Mesendoderm (in vitro differentiated cells): Measurements from ENCODE around the gene EIF4G1.
A peak's percentile ranks its signal among the peaks of the same experiment; 100 is the strongest.

Experiments
- DNase-seq: peaks from one replicate; pipeline ENCODE4 v3.0.0; 2013
- H2AK5ac ChIP-seq: 2 replicates; pipeline ENCODE4 v1.6.1; 2013; ENCODE audit warnings: low read length, inconsistent platforms
- H2BK120ac ChIP-seq: 2 replicates; pipeline ENCODE4 v1.6.1; 2013; ENCODE audit warnings: low read depth, mild to moderate bottlenecking, low read length, moderate library complexity, mixed read lengths
- H2BK15ac ChIP-seq: replicated peaks from 2 replicates; pipeline ENCODE4 v1.6.1; 2013; ENCODE audit warnings: low read depth, mild to moderate bottlenecking, moderate library complexity
- H2BK5ac ChIP-seq: 2 replicates; pipeline ENCODE4 v1.6.1; 2013; ENCODE audit warnings: low read length, inconsistent platforms
- H3K18ac ChIP-seq: 2 replicates; pipeline ENCODE4 v1.6.1; 2013; ENCODE audit warnings: mild to moderate bottlenecking, low read length, mixed read lengths
- H3K23ac ChIP-seq: one replicate; pipeline ENCODE4 v1.6.1; 2013; ENCODE audit warnings: low read length
- H3K27ac ChIP-seq: 2 replicates; pipeline ENCODE4 v1.5.1; 2013; ENCODE audit warnings: low read depth, mild to moderate bottlenecking, inconsistent platforms, low read length, moderate library complexity
- H3K27me3 ChIP-seq: 2 replicates; pipeline ENCODE4 v1.6.1; 2013; ENCODE audit warnings: low read length, control low read depth, mild to moderate bottlenecking, inconsistent platforms; ENCODE audit not compliant: insufficient read depth, poor library complexity
- H3K36me3 ChIP-seq: 2 replicates; pipeline ENCODE4 v1.6.1; 2013; ENCODE audit warnings: low read length, inconsistent platforms; ENCODE audit not compliant: control insufficient read depth, insufficient read depth
- H3K4ac ChIP-seq: one replicate; pipeline ENCODE4 v1.6.1; 2013; ENCODE audit warnings: low read depth, mild to moderate bottlenecking, low read length, moderate library complexity
- H3K4me1 ChIP-seq: 2 replicates; pipeline ENCODE4 v1.6.1; 2013; ENCODE audit warnings: low read depth, low read length, inconsistent platforms; ENCODE audit not compliant: control insufficient read depth
- H3K4me2 ChIP-seq: 2 replicates; pipeline ENCODE4 v1.6.1; 2013; ENCODE audit warnings: low read length
- H3K4me3 ChIP-seq: 2 replicates; pipeline ENCODE4 v1.5.1; 2013; ENCODE audit warnings: mild to moderate bottlenecking, low read length
- H3K56ac ChIP-seq: one replicate; pipeline ENCODE4 v1.6.1; 2013; ENCODE audit warnings: low read length
- H3K79me1 ChIP-seq: 2 replicates; pipeline ENCODE4 v1.6.1; 2013; ENCODE audit warnings: low read length, inconsistent platforms
- H3K79me2 ChIP-seq: 2 replicates; pipeline ENCODE4 v1.6.1; 2013; ENCODE audit warnings: mild to moderate bottlenecking, low read length; ENCODE audit not compliant: control insufficient read depth, insufficient read depth
- H3K9ac ChIP-seq: 2 replicates; pipeline ENCODE4 v1.6.1; 2013; ENCODE audit warnings: low read length, inconsistent platforms
- H4K5ac ChIP-seq: one replicate; pipeline ENCODE4 v1.6.1; 2013; ENCODE audit warnings: low read length
- H4K8ac ChIP-seq: one replicate; pipeline ENCODE4 v1.6.1; 2013; ENCODE audit warnings: low read depth, mild to moderate bottlenecking, control low read depth, low read length, moderate library complexity
- WGBS: extraction: QIAGEN DNeasy Blood & Tissue Kit; methylation state at CpG from one replicate; pipeline ENCODE4 v1.1.7; 2013; ENCODE audit warnings: low lambda C conversion rate, missing lambda C conversion rate; ENCODE audit not compliant: insufficient coverage; ENCODE audit errors: extremely low coverage; 5-methylcytosine and 5-hydroxymethylcytosine counted together

The EIF4G1 gene

GRCh38 chr3:184381261-184382224, 67.1 kb downstream of the EIF4G1 start:
- Histone ChIP-seq H4K8ac (no peak overlapping the region), H2BK15ac (no peak overlapping the region), H3K27me3 (peaks cover 8% of the 10 kb centered on the region), H3K4me2 (peak overlapping the region; percentile 92), H2BK5ac (no peak overlapping the region), H3K79me1 (no peaks in the 10 kb centered on the region), H2AK5ac (no peak overlapping the region), H3K79me2 (no peaks in the 10 kb centered on the region), H4K5ac (no peak overlapping the region), H3K9ac (peak overlapping the region; percentile 34), H3K36me3 (no peaks in the 10 kb centered on the region), H3K4ac (no peak overlapping the region), H2BK120ac (no peak overlapping the region), H3K27ac (no peak overlapping the region), H3K23ac (peak overlapping the region; percentile 66), H3K4me3 (no peak overlapping the region), H3K18ac (no peak overlapping the region), H3K4me1 (peaks cover 7% of the 10 kb centered on the region), H3K56ac (peak overlapping the region; percentile 49)
- peak; percentile 80 for DNase-seq
- no CpG with 5 or more reads among the region's 55 CpGs for WGBS

- no peak overlapping the region for H3K56ac ChIP-seq
- no CpG with 5 or more reads among the region's 16 CpGs for WGBS
- H3K27ac ChIP-seq: no peak overlapping the region
- DNase-seq: no peak
- H3K79me1 ChIP-seq: no peaks in the 10 kb centered on the region
- H3K4me1 ChIP-seq: peaks cover 7% of the 10 kb centered on the region
- H3K4me2 ChIP-seq: no peak overlapping the region
- no peak overlapping the region for H2BK5ac ChIP-seq
- H3K27me3 ChIP-seq: peaks cover 8% of the 10 kb centered on the region
- H4K8ac ChIP-seq: no peak overlapping the region
- no peak overlapping the region for H3K18ac ChIP-seq
- H2BK120ac ChIP-seq: no peak overlapping the region
- no peak overlapping the region for H4K5ac ChIP-seq
- no peak overlapping the region for H2BK15ac ChIP-seq
- H3K9ac ChIP-seq: no peak overlapping the region
- H3K4ac ChIP-seq: no peak overlapping the region
- no peaks in the 10 kb centered on the region for H3K79me2 ChIP-seq
- H3K23ac ChIP-seq: no peak overlapping the region
- no peak overlapping the region for H2AK5ac ChIP-seq
- no peak overlapping the region for H3K4me3 ChIP-seq
- no peaks in the 10 kb centered on the region for H3K36me3 ChIP-seq
Measured at GRCh38 chr3:184382326-184383032, 68.1 kb downstream of the EIF4G1 start.

GRCh38 chr3:184383033-184383740, 68.8 kb downstream of the EIF4G1 start:
- H3K79me1 ChIP-seq: no peaks in the 10 kb centered on the region
- H3K27ac ChIP-seq: no peak overlapping the region
- H2BK120ac ChIP-seq: no peak overlapping the region
- peaks cover 8% of the 10 kb centered on the region for H3K27me3 ChIP-seq
- peaks cover 7% of the 10 kb centered on the region for H3K4me1 ChIP-seq
- no peaks in the 10 kb centered on the region for H3K36me3 ChIP-seq
- H3K9ac ChIP-seq: no peak overlapping the region
- no peak overlapping the region for H3K4me2 ChIP-seq
- H2BK15ac ChIP-seq: no peak overlapping the region
- H3K79me2 ChIP-seq: no peaks in the 10 kb centered on the region
- H3K18ac ChIP-seq: no peak overlapping the region
- no peak overlapping the region for H3K4ac ChIP-seq
- H4K8ac ChIP-seq: no peak overlapping the region
- no peak overlapping the region for H3K56ac ChIP-seq
- WGBS: no CpG with 5 or more reads among the region's 15 CpGs
- no peak overlapping the region for H3K23ac ChIP-seq
- DNase-seq: no peak
- H4K5ac ChIP-seq: no peak overlapping the region
- no peak overlapping the region for H3K4me3 ChIP-seq
- no peak overlapping the region for H2AK5ac ChIP-seq
- no peak overlapping the region for H2BK5ac ChIP-seq

GRCh38 chr3:184384342-184384741, 69.9 kb downstream of the EIF4G1 start:
- H2AK5ac ChIP-seq: no peak overlapping the region
- H3K79me2 ChIP-seq: no peaks in the 10 kb centered on the region
- no peak overlapping the region for H2BK120ac ChIP-seq
- no peak overlapping the region for H3K27ac ChIP-seq
- H4K5ac ChIP-seq: no peak overlapping the region
- H3K36me3 ChIP-seq: no peaks in the 10 kb centered on the region
- H3K27me3 ChIP-seq: peaks cover 8% of the 10 kb centered on the region
- no peak overlapping the region for H2BK5ac ChIP-seq
- H3K4me1 ChIP-seq: peaks cover 4% of the 10 kb centered on the region
- DNase-seq: no peak
- no peak overlapping the region for H3K9ac ChIP-seq
- no peak overlapping the region for H3K18ac ChIP-seq
- no peak overlapping the region for H2BK15ac ChIP-seq
- no peak overlapping the region for H3K56ac ChIP-seq
- H3K4me3 ChIP-seq: no peak overlapping the region
- WGBS: no CpG with 5 or more reads among the region's 9 CpGs
- H4K8ac ChIP-seq: no peak overlapping the region
- H3K4me2 ChIP-seq: no peak overlapping the region
- no peak overlapping the region for H3K4ac ChIP-seq
- no peaks in the 10 kb centered on the region for H3K79me1 ChIP-seq
- no peak overlapping the region for H3K23ac ChIP-seq
